ENCODE data around the gene MAP2.

MAP2 gene

DNA sequence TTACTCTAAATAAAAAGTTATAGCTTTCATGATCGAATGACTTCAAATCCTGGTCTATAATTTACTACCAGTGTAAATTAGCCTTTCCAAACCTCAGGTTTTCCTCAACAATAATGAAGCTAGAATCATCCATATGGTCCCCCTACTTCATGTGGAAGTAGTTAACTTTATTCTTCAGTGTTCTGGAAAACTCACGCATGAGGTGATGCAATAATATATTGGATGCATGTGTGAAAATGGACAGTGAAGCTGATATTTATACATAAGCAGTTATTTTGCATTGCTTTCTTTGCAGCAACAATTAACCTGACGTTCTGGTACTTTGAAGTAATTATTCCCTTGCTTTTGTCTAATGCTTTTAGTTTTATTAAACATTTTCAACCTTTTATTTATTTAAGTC, 329.2 kb downstream of the MAP2 start:
- DNase-seq: no peak

DNA sequence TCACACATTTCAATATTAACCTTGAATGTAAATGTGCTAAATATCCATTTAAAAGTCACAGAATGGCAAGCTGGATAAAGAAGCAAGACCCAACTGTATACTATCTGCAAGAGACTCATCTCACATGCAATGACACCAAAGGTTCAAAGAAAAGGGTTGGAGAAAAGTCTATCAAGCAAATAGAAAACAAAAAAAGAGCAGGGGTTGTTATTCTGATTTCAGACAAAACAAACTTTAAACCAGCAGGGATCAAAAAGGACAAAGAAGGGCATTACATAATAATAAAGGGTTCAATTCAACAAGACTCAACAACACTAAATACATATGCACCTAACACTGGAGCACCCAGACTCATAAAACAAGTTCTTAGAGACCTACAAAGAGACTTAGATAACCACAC, 333.3 kb downstream of the MAP2 start:
- DNase-seq: no peak

GRCh38 chr2:209761566-209761965, 337.7 kb downstream of the MAP2 start:
- no peak for DNase-seq

GRCh38 chr2:209762563-209762962, 338.7 kb downstream of the MAP2 start:
- no peak for DNase-seq

DNA sequence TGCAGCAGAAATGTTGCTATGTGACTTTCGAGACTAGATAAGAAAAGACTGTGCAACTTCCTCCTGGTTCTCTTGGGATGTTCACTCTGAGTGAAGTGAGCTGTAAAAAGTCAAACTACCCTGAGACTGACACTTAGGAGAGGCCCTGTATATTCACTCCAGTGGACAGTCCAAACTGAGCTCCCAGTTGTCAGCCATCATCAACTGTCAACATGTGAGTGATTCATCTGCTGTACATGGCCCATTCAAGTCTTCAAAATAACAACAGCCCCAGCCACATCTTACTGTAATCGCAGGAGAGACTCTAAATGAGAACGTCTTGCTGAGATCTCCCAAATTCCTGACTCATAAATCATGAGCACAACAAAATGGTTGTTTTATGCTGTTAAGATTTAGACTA, 339.3 kb downstream of the MAP2 start:
- no peak for DNase-seq

DNA sequence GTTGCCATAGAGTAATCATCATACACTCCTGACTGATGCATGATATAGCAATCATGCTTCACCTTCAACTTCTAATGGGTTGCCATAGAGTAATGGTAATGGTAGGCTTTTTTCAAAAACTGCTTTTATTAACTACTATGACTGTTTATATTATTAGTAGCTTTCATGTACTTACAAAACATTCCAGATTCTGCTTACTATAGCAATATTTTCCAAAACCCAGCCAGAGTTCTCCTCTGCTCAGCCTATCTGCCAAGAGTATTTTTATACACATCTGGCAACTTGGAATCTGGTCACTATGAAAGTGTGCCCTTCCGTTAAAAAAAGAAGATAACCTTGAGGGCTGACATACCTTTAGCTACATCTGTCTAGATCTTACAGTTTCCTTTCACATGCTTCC, 342.8 kb downstream of the MAP2 start:
- no peak for DNase-seq

- DNase-seq: no peak
Observed at GRCh38 chr2:209767316-209767715, 343.5 kb downstream of the MAP2 start.

- no peak for DNase-seq
Observed at GRCh38 chr2:209768557-209768956, 344.7 kb downstream of the MAP2 start.

DNA sequence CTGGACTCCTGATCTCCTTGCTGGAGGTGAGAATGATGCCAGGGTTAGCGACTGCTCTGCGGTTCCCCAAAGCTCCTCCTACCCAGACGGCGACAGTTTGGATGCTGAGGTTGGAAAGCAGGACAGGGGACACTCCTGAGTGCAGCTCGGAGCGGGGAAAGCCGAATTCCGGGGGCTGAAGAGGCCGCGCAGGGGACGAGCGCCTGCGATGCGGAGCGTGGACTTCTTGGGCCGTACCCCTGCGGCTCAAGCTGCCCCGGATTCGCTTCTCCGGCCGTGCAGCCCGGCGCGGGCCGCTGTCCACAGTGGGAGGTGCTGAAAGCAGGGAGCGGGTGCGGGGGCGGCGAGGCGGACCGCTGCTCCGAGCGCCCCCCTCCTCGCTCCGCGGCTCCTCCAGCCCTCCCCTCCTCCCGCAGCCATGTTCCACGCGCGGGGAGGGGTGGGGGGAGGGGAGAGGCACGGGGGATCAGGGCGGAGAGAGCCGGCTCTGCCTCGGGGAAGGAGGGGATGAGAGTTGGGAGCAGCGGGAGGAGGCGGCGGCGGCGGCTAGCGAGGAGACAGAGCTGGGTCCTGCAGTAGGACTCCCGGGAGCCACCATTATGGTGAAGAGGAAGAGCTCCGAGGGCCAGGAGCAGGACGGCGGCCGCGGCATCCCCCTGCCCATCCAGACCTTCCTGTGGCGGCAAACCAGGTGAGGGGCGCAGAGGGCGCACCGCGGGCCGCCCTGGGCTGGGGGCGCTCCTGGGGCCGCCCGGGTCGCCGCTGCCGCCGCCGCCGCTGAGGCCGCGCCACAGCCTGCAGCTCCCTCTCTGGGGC, 347.8 kb downstream of the MAP2 start, which contains the start of gene UNC80:
TSS of gene UNC80 (plus strand) at position 359 of the 816 bp plus-strand sequence. CDS start at position 600, 241 bp downstream.
- DNase-seq: no peak

DNA sequence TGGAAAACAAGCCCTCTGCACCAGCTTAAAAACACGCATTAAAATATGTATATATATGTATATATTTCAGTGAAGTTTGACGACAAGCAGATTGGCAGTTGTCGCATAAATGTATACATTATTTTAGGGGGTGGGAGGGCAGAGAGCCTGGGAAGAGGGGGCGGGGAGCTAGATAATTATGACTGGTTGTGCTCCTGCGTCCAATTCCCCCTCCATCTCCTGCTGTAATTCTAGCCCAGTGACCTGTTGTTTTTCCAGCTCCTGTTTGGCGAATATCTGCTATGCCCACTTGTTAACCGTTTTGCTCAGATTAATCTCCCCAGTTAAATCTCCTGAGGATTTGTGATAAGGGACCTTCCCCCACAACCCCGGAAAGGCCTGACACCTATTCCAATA, 348.4 kb downstream of the MAP2 start:
- no peak for DNase-seq

- DNase-seq: no peak
Observed at GRCh38 chr2:209773377-209773776, 349.5 kb downstream of the MAP2 start.
